ENCODE data around the gene PIK3AP1. TPM values are rescaled to one million over a fixed set of nuclear protein-coding genes. Genes with fewer than 3 reads are reported as not detected.

Gene PIK3AP1
- total RNA-seq, 4 donors from 2014 or later, result 3.1 to 15.5 (median 5.5) TPM

GRCh38 chr10:96614515-96614914 lies 105.8 kb downstream of the PIK3AP1 start:
- no peak for ATAC-seq
- peaks cover 10% of the 10 kb centered on the region for H3K27me3 ChIP-seq

GRCh38 chr10:96613576-96613975 lies 106.7 kb downstream of the PIK3AP1 start:
- no peak for ATAC-seq
- Histone ChIP-seq H3K4me1 (peaks cover 0 to 17% (median 1%) of the 10 kb centered on the region in 3 donors), H3K4me3 (no peak overlapping the region), H3K9me3 (no peaks in the 10 kb centered on the region), H3K27ac (no peak overlapping the region), H3K27me3 (peaks cover 15% of the 10 kb centered on the region), H3K36me3 (no peaks in the 10 kb centered on the region)
- 80 to 81% methylated on average over 2 to 3 of the region's 3 CpGs for WGBS, 2 donors (ENCODE audit: low coverage in 1 of 2)
- TF ChIP-seq EP300 (IDR thresholded peaks at IDR 0.05) (no peak), CTCF (IDR thresholded peaks at IDR 0.05) (no peak), POLR2A (IDR thresholded peaks at IDR 0.05) (no peak), POLR2AphosphoS5 (IDR thresholded peaks at IDR 0.05) (no peak)

More at GRCh38 chr10:96614515-96614914, 105.8 kb downstream of the PIK3AP1 start:
- no peaks in the 10 kb centered on the region for H3K36me3 ChIP-seq
- 65% methylated on average over 2 of the region's 2 CpGs; no CpG with 5 or more reads in 1 of the 2 donors for WGBS, 2 donors (ENCODE audit: low coverage in 1 of 2)
- TF ChIP-seq POLR2A (IDR thresholded peaks at IDR 0.05) (no peak), EP300 (IDR thresholded peaks at IDR 0.05) (no peak), POLR2AphosphoS5 (IDR thresholded peaks at IDR 0.05) (no peak), CTCF (IDR thresholded peaks at IDR 0.05) (no peak)
- peaks cover 0 to 26% (median 8%) of the 10 kb centered on the region in 3 donors for H3K4me1 ChIP-seq
- H3K9me3 ChIP-seq, result no peaks in the 10 kb centered on the region
- no peak overlapping the region for H3K4me3 ChIP-seq
- no peak overlapping the region for H3K27ac ChIP-seq

DNA sequence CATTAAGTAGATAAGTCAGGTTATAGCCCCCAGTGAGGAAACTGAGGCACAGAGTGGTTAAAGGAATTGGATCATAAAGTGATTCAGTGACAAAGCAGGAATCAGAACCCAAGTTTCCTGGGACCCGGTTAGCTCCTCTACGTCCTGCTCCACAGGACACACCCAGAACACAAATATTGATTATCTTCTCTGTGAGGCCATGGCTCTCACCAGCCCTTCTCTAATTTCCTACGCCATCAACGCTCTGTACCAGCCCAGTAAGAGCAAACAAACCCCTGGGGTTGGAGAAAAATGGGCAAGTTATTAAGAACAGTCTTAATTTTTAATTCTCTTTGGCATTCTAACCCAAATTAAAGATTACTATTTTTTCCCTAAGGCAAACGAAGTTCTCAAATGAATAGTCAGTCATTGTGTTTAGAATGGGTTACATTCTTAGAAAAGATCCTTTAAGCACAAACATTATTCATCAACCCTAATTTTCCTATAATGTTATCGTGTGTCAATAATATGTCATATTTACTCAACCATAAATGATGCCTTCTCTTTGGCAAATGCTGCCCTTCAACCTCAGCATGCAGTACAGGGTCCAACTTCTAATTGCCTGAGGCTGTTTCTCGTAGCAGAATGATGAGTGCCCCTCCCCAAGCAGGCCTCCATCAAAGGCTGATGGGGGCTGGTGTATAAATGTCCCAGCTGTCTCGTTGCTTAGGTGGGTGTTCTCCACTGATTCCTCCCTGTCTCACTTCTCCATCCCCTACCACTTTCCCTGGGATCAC lies 108.1 kb downstream of the PIK3AP1 start:
- H3K4me3 ChIP-seq, result no peak overlapping the region
- 67 to 80% methylated on average over 6 to 8 of the region's 8 CpGs for WGBS, 2 donors (ENCODE audit: low coverage in 1 of 2)
- no peak for ATAC-seq
- H3K9me3 ChIP-seq, result no peaks in the 10 kb centered on the region
- no peak for TF ChIP-seq POLR2A (IDR thresholded peaks at IDR 0.05)
- no peak for TF ChIP-seq POLR2AphosphoS5 (IDR thresholded peaks at IDR 0.05)
- TF ChIP-seq EP300 (IDR thresholded peaks at IDR 0.05), result no peak
- TF ChIP-seq CTCF (IDR thresholded peaks at IDR 0.05), result no peak
- H3K27me3 ChIP-seq, result peaks cover 18% of the 10 kb centered on the region
- H3K36me3 ChIP-seq, result no peaks in the 10 kb centered on the region
- H3K27ac ChIP-seq, result no peak overlapping the region
- peaks cover 0 to 3% (median 0%) of the 10 kb centered on the region in 3 donors for H3K4me1 ChIP-seq

- no peak for ATAC-seq
- Histone ChIP-seq H3K4me1 (no peaks in the 10 kb centered on the region), H3K36me3 (no peaks in the 10 kb centered on the region), H3K27ac (no peak overlapping the region), H3K9me3 (no peaks in the 10 kb centered on the region), H3K27me3 (peaks cover 18% of the 10 kb centered on the region), H3K4me3 (no peak overlapping the region)
- WGBS, 2 donors (ENCODE audit: low coverage in 1 of 2), result 77% methylated on average over 5 of the region's 6 CpGs; no CpG with 5 or more reads in 1 of the 2 donors
- no peak for TF ChIP-seq EP300 (IDR thresholded peaks at IDR 0.05)
- TF ChIP-seq POLR2A (IDR thresholded peaks at IDR 0.05), result no peak
- no peak for TF ChIP-seq CTCF (IDR thresholded peaks at IDR 0.05)
- TF ChIP-seq POLR2AphosphoS5 (IDR thresholded peaks at IDR 0.05), result no peak
Observed at GRCh38 chr10:96610817-96611216, 109.5 kb downstream of the PIK3AP1 start.

DNA sequence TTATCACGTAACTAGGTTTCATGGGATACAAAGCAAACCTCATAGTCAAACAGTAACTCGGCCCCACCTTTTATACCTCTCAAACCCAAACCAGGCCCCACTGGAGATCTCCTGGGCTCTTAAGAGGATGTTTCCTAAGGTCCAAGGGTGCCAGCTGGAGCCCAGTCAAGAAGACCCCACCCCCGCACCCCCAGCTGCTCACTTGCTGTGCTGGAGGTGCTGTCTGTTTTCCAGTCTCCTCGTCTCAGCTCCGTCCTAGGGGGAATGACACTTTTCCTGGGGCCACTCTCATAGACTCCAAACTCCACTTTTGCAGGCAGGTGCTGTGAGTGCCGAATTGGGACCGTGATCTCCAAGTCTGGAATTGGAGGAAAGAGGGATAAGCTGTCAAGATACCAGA lies 110.8 kb downstream of the PIK3AP1 start:
- no peaks in the 10 kb centered on the region for H3K9me3 ChIP-seq
- 96% methylated on average over 3 of the region's 7 CpGs; no CpG with 5 or more reads in 1 of the 2 donors for WGBS, 2 donors (ENCODE audit: low coverage in 1 of 2)

More for the DNA sequence above, 110.8 kb downstream of the PIK3AP1 start:
- Histone ChIP-seq H3K27ac (no peak overlapping the region), H3K27me3 (peaks cover 18% of the 10 kb centered on the region), H3K4me3 (no peak overlapping the region), H3K4me1 (no peaks in the 10 kb centered on the region), H3K36me3 (no peaks in the 10 kb centered on the region)
- no peak for ATAC-seq
- no peak for TF ChIP-seq CTCF (IDR thresholded peaks at IDR 0.05)

Measured in gastroesophageal sphincter (tissue), 4 donors.